ENCODE measurements around the gene SYNCRIP. TPM values are rescaled to one million over a fixed set of nuclear protein-coding genes. Genes with fewer than 3 reads are reported as not detected.

SYNCRIP gene
- total RNA-seq, 1 donor from 2014 or later = 136 TPM

DNA sequence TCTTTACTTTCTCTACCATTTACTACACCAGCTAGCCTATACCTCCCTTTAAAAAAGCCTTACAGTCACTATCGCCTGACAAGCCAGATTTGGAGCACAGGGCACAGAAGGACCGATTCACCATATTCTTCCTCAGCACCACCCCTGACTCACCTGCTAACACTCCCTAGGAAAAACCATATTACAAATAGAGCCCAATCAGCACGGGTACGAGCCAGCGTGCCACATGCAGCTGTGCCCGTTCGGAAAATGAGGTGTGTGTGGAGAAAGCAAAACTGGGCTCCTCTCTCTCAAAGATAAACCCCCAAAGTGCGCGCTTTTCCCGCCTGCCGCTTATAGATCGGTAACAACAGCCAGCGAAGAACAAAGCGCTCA, 1.2 kb downstream of the SYNCRIP start:
- H3K4me3 ChIP-seq (ENCODE audit: insufficient read depth, low read depth, low read length) = peak overlapping the region; percentile 88
- DNase-seq (ENCODE audit: low read depth) (no peak), FAIRE-seq (no peak)
- Mint-ChIP-seq H3K27ac (ENCODE audit: unreplicated experiment) (peak overlapping the region; percentile 87), H3K27me3 (ENCODE audit: low read depth, unreplicated experiment) (no peaks in the 10 kb centered on the region), H3K4me1 (ENCODE audit: low read depth, unreplicated experiment) (peaks cover 29% of the 10 kb centered on the region), H3K9me3 (ENCODE audit: unreplicated experiment) (peaks cover 2% of the 10 kb centered on the region), H3K36me3 (ENCODE audit: low read depth, unreplicated experiment) (peaks cover 11% of the 10 kb centered on the region), H3K4me3 (ENCODE audit: unreplicated experiment) (peak overlapping the region; percentile 99)
- H3K79me2 ChIP-seq (ENCODE audit: insufficient read depth, low read length) = peaks cover 63% of the 10 kb centered on the region
- TF ChIP-seq CTCF (IDR thresholded peaks at IDR 0.05; ENCODE audit: insufficient read depth, low read depth, low read length) (no peak), EZH2 (IDR thresholded peaks at IDR 0.05; ENCODE audit: insufficient read depth, low read length) (no peak)
- peaks cover 20% of the 10 kb centered on the region for H3K4me1 ChIP-seq (ENCODE audit: insufficient read depth, low read length)
- H3K27me3 ChIP-seq (ENCODE audit: insufficient read depth, low read length) = no peaks in the 10 kb centered on the region
- peak overlapping the region; percentile 100 for H3K9ac ChIP-seq (ENCODE audit: low read length)
- peaks cover 60% of the 10 kb centered on the region for H4K20me1 ChIP-seq (ENCODE audit: insufficient read depth, low read length)
- no peaks in the 10 kb centered on the region for H3K9me3 ChIP-seq (ENCODE audit: insufficient read depth, low read depth, low read length)
- peak overlapping the region; percentile 90 for H3K4me2 ChIP-seq (ENCODE audit: low read length)
- H2AFZ ChIP-seq (ENCODE audit: low read depth, low read length) = no peak overlapping the region
- peak overlapping the region; percentile 99 for H3K27ac ChIP-seq (ENCODE audit: low read depth, low read length)
- peaks cover 28% of the 10 kb centered on the region for H3K36me3 ChIP-seq (ENCODE audit: insufficient read depth, low read length)

DNA sequence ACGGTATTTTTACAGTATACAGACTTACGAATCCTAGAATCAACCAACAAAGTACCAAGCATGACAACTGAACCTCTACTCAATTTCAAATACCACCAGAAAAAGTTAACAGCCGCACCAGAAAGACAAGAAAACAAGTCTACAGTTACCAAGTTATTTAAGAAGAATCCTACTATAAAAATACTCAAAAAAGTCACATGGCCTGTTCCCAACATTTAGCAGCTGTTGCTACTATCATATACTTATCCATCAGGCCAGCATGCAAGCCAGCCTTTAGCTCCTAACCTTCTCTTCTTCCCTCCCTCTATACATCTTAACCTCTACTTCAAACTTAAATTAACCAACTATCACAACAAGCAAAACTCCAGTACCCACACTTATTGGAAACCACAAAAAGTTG, 1.9 kb downstream of the SYNCRIP start:
- no peak overlapping the region for H3K27ac ChIP-seq (ENCODE audit: low read depth, low read length)
- no peaks in the 10 kb centered on the region for H3K27me3 ChIP-seq (ENCODE audit: insufficient read depth, low read length)
- H3K9ac ChIP-seq (ENCODE audit: low read length) = peak overlapping the region; percentile 100
- no peak for DNase-seq (ENCODE audit: low read depth)
- peaks cover 63% of the 10 kb centered on the region for H4K20me1 ChIP-seq (ENCODE audit: insufficient read depth, low read length)
- Mint-ChIP-seq H3K27me3 (ENCODE audit: low read depth, unreplicated experiment) (no peaks in the 10 kb centered on the region), H3K9me3 (ENCODE audit: unreplicated experiment) (peaks cover 2% of the 10 kb centered on the region), H3K36me3 (ENCODE audit: low read depth, unreplicated experiment) (peaks cover 11% of the 10 kb centered on the region), H3K4me1 (ENCODE audit: low read depth, unreplicated experiment) (peaks cover 29% of the 10 kb centered on the region), H3K27ac (ENCODE audit: unreplicated experiment) (peak overlapping the region; percentile 21), H3K4me3 (ENCODE audit: unreplicated experiment) (peak overlapping the region; percentile 99)
- H3K4me2 ChIP-seq (ENCODE audit: low read length) = peak overlapping the region; percentile 90
- peak overlapping the region; percentile 88 for H3K4me3 ChIP-seq (ENCODE audit: insufficient read depth, low read depth, low read length)
- H3K4me1 ChIP-seq (ENCODE audit: insufficient read depth, low read length) = peaks cover 20% of the 10 kb centered on the region
- FAIRE-seq = no peak
- no peak overlapping the region for H2AFZ ChIP-seq (ENCODE audit: low read depth, low read length)
- H3K36me3 ChIP-seq (ENCODE audit: insufficient read depth, low read length) = peaks cover 31% of the 10 kb centered on the region
- TF ChIP-seq EZH2 (IDR thresholded peaks at IDR 0.05; ENCODE audit: insufficient read depth, low read length) (no peak), CTCF (IDR thresholded peaks at IDR 0.05; ENCODE audit: insufficient read depth, low read depth, low read length) (no peak)
- H3K9me3 ChIP-seq (ENCODE audit: insufficient read depth, low read depth, low read length) = no peaks in the 10 kb centered on the region
- peaks cover 70% of the 10 kb centered on the region for H3K79me2 ChIP-seq (ENCODE audit: insufficient read depth, low read length)

DNA sequence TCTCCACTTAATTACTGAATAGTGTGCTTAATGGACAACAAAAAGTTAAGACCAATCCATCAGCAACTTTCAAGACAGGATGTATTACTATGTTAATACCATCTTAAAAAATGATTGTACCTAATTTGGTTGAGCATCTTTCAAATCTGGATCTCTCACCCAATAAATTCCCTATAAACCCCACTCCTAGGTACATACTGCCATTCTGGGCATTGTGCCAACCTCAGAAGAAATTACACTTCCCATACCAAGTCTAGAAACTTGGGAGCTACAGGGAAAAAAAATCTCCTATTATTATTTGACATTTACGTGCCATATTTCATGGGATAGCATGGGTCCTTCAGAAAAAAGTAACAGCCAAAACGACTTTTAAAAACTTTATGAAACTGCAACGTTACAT, 5.1 kb downstream of the SYNCRIP start:
- Histone ChIP-seq H3K27me3 (ENCODE audit: insufficient read depth, low read length) (no peaks in the 10 kb centered on the region), H3K4me3 (ENCODE audit: insufficient read depth, low read depth, low read length) (no peak overlapping the region), H3K9ac (ENCODE audit: low read length) (no peak overlapping the region), H3K4me2 (ENCODE audit: low read length) (peak overlapping the region; percentile 3), H3K9me3 (ENCODE audit: insufficient read depth, low read depth, low read length) (no peaks in the 10 kb centered on the region), H4K20me1 (ENCODE audit: insufficient read depth, low read length) (peaks cover 91% of the 10 kb centered on the region), H3K36me3 (ENCODE audit: insufficient read depth, low read length) (peaks cover 54% of the 10 kb centered on the region), H3K4me1 (ENCODE audit: insufficient read depth, low read length) (peaks cover 15% of the 10 kb centered on the region), H2AFZ (ENCODE audit: low read depth, low read length) (no peak overlapping the region), H3K27ac (ENCODE audit: low read depth, low read length) (no peak overlapping the region), H3K79me2 (ENCODE audit: insufficient read depth, low read length) (peaks cover 98% of the 10 kb centered on the region)
- H3K27ac Mint-ChIP-seq (ENCODE audit: unreplicated experiment) = no peak overlapping the region
- no peaks in the 10 kb centered on the region for H3K9me3 Mint-ChIP-seq (ENCODE audit: unreplicated experiment)
- H3K27me3 Mint-ChIP-seq (ENCODE audit: low read depth, unreplicated experiment) = no peaks in the 10 kb centered on the region
- H3K4me1 Mint-ChIP-seq (ENCODE audit: low read depth, unreplicated experiment) = peaks cover 24% of the 10 kb centered on the region
- peak overlapping the region; percentile 45 for H3K4me3 Mint-ChIP-seq (ENCODE audit: unreplicated experiment)
- no peak for TF ChIP-seq CTCF (IDR thresholded peaks at IDR 0.05; ENCODE audit: insufficient read depth, low read depth, low read length)
- TF ChIP-seq EZH2 (IDR thresholded peaks at IDR 0.05; ENCODE audit: insufficient read depth, low read length) = no peak
- DNase-seq (ENCODE audit: low read depth) = no peak
- peaks cover 15% of the 10 kb centered on the region for H3K36me3 Mint-ChIP-seq (ENCODE audit: low read depth, unreplicated experiment)
- FAIRE-seq = no peak
